DOHH2 (cell line): ENCODE data around the gene UBQLNL.

Source experiments
- EZH2phosphoT487 ChIP-seq: fragments of 200-600 bp; sonication (generic); IDR thresholded peaks from 2 replicates; pipeline ENCODE4 v1.6.1; 2017; ENCODE audit warnings: borderline replicate concordance, mild to moderate bottlenecking, antibody characterized with exemption, low read length, moderate library complexity, mixed read lengths
- TF ChIP-seq, protein P1 (sequence below): fragments of 200-600 bp; sonication (generic); IDR thresholded peaks from one replicate; pipeline ENCODE4 v1.5.1; 2014; ENCODE audit warnings: antibody characterized with exemption, mild to moderate bottlenecking, low read depth, low read length; ENCODE audit not compliant: poor library complexity, severe bottlenecking

DNA sequence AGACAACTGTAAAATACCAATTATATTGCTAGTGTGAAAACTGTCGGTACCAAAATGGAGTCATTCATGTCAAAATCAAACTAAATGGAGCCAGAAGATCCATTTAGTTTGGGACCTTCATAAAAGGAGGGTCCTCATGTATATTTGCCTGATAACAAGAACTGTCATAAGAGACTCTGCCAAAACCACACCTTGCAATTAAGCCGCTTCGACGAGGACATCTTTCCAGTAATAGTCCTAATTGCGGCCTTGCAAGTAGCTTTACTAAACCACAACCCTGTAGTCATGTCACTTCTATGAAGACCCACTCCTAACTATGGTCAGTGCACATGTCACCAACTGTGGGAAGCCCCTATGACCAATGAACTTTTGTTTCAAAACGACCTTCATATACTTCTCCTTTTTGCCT is 16.1 kb downstream of the UBQLNL start:
- TF ChIP-seq, protein P1, sequence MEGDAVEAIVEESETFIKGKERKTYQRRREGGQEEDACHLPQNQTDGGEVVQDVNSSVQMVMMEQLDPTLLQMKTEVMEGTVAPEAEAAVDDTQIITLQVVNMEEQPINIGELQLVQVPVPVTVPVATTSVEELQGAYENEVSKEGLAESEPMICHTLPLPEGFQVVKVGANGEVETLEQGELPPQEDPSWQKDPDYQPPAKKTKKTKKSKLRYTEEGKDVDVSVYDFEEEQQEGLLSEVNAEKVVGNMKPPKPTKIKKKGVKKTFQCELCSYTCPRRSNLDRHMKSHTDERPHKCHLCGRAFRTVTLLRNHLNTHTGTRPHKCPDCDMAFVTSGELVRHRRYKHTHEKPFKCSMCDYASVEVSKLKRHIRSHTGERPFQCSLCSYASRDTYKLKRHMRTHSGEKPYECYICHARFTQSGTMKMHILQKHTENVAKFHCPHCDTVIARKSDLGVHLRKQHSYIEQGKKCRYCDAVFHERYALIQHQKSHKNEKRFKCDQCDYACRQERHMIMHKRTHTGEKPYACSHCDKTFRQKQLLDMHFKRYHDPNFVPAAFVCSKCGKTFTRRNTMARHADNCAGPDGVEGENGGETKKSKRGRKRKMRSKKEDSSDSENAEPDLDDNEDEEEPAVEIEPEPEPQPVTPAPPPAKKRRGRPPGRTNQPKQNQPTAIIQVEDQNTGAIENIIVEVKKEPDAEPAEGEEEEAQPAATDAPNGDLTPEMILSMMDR, result no peak
- no peak for TF ChIP-seq EZH2phosphoT487
